Effector memory CD8-positive, alpha-beta T cell (primary cell): Measurements from ENCODE around the gene TPP1.
A peak's percentile ranks its signal among the peaks of the same experiment; 100 is the strongest.

Source experiments
- ATAC-seq: fragments of 150-1000 bp; cut with Tn5 transposase; replicated peaks from 2 replicates; pipeline ENCODE4 v1.10.0; 2021; ENCODE audit warnings: mild to moderate bottlenecking, moderate library complexity
- DNase-seq, 3 experiments: peaks; one replicate each; pipeline ENCODE4 v3.0.0; 2021
- H3K27ac Mint-ChIP-seq, 2 donors: one replicate each; pipeline ENCODE4 v1.8.0; 2022; ENCODE audit warnings: mild to moderate bottlenecking in 2 of 2, mixed read lengths in 2 of 2, moderate library complexity in 2 of 2
- H3K27me3 Mint-ChIP-seq, 2 donors: one replicate each; pipeline ENCODE4 v1.8.0; 2022; ENCODE audit warnings: mixed read lengths in 2 of 2
- H3K36me3 Mint-ChIP-seq: one replicate; pipeline ENCODE4 v1.8.0; 2022; ENCODE audit warnings: mild to moderate bottlenecking, moderate library complexity, mixed read lengths; ENCODE audit not compliant: insufficient read depth
- H3K4me1 Mint-ChIP-seq, 2 donors: one replicate each; pipeline ENCODE4 v1.8.0; 2022; ENCODE audit warnings: low read depth in 2 of 2, mixed read lengths in 2 of 2
- H3K4me3 Mint-ChIP-seq, 2 donors: one replicate each; pipeline ENCODE4 v1.8.0; 2022; ENCODE audit warnings: mild to moderate bottlenecking in 2 of 2, mixed read lengths in 2 of 2, moderate library complexity in 2 of 2
- H3K9me3 Mint-ChIP-seq, 2 donors: one replicate each; pipeline ENCODE4 v1.8.0; 2022; ENCODE audit warnings: mixed read lengths in 2 of 2

The TPP1 gene

GRCh38 chr11:6629892-6630631 lies 10.8 kb upstream of the TPP1 start:
- H3K4me3 Mint-ChIP-seq: no peak overlapping the region
- no peak for DNase-seq
- ATAC-seq: no peak
- H3K9me3 Mint-ChIP-seq: no peaks in the 10 kb centered on the region
- H3K4me1 Mint-ChIP-seq: peaks cover 9 to 10% of the 10 kb centered on the region in 2 donors
- H3K27ac Mint-ChIP-seq: no peak overlapping the region
- H3K36me3 Mint-ChIP-seq: no peaks in the 10 kb centered on the region
- no peaks in the 10 kb centered on the region for H3K27me3 Mint-ChIP-seq

GRCh38 chr11:6629573-6629891 lies 10.3 kb upstream of the TPP1 start:
- H3K27me3 Mint-ChIP-seq: no peaks in the 10 kb centered on the region
- DNase-seq (no peak), ATAC-seq (no peak)
- H3K4me3 Mint-ChIP-seq: no peak overlapping the region
- H3K36me3 Mint-ChIP-seq: no peaks in the 10 kb centered on the region
- H3K9me3 Mint-ChIP-seq: no peaks in the 10 kb centered on the region
- H3K4me1 Mint-ChIP-seq: peaks cover 9 to 10% of the 10 kb centered on the region in 2 donors
- H3K27ac Mint-ChIP-seq: peak overlapping the region in 1 of 2 donors; percentile 38

- Mint-ChIP-seq H3K4me1 (peaks cover 9 to 10% of the 10 kb centered on the region in 2 donors), H3K27ac (no peak overlapping the region), H3K4me3 (no peak overlapping the region), H3K27me3 (no peaks in the 10 kb centered on the region), H3K36me3 (peaks cover 5% of the 10 kb centered on the region), H3K9me3 (no peaks in the 10 kb centered on the region)
- ATAC-seq: no peak
- DNase-seq: no peak
Measured at GRCh38 chr11:6628526-6628925, 9.3 kb upstream of the TPP1 start.

- ATAC-seq (peak; percentile 87), DNase-seq (no peak)
- H3K9me3 Mint-ChIP-seq: no peaks in the 10 kb centered on the region
- H3K27ac Mint-ChIP-seq: peak overlapping the region; percentile 6 to 47
- H3K27me3 Mint-ChIP-seq: no peaks in the 10 kb centered on the region
- peaks cover 9 to 10% of the 10 kb centered on the region in 2 donors for H3K4me1 Mint-ChIP-seq
- peaks cover 5% of the 10 kb centered on the region for H3K36me3 Mint-ChIP-seq
- H3K4me3 Mint-ChIP-seq: peak overlapping the region; percentile 17 to 47
Measured at GRCh38 chr11:6627762-6628241, 8.6 kb upstream of the TPP1 start.

GRCh38 chr11:6626971-6627761 lies 7.9 kb upstream of the TPP1 start:
- Mint-ChIP-seq H3K4me1 (peaks cover 9 to 10% of the 10 kb centered on the region in 2 donors), H3K36me3 (peaks cover 5% of the 10 kb centered on the region), H3K4me3 (peak overlapping the region; percentile 39 to 47), H3K9me3 (no peaks in the 10 kb centered on the region), H3K27me3 (no peaks in the 10 kb centered on the region), H3K27ac (peak overlapping the region; percentile 6 to 47)
- ATAC-seq: no peak
- no peak for DNase-seq

GRCh38 chr11:6625832-6626420 lies 6.7 kb upstream of the TPP1 start:
- Mint-ChIP-seq H3K27ac (no peak overlapping the region), H3K4me1 (peaks cover 9 to 10% of the 10 kb centered on the region in 2 donors), H3K4me3 (peak overlapping the region in 1 of 2 donors; percentile 39), H3K36me3 (peaks cover 5% of the 10 kb centered on the region), H3K27me3 (no peaks in the 10 kb centered on the region), H3K9me3 (no peaks in the 10 kb centered on the region)
- ATAC-seq: no peak
- no peak for DNase-seq

- no peaks in the 10 kb centered on the region for H3K27me3 Mint-ChIP-seq
- H3K27ac Mint-ChIP-seq: no peak overlapping the region
- peaks cover 9 to 10% of the 10 kb centered on the region in 2 donors for H3K4me1 Mint-ChIP-seq
- peaks cover 5% of the 10 kb centered on the region for H3K36me3 Mint-ChIP-seq
- no peak overlapping the region for H3K4me3 Mint-ChIP-seq
- DNase-seq (no peak), ATAC-seq (no peak)
- no peaks in the 10 kb centered on the region for H3K9me3 Mint-ChIP-seq
Measured at GRCh38 chr11:6625156-6625831, 6.1 kb upstream of the TPP1 start.

GRCh38 chr11:6623391-6624363 lies 4.5 kb upstream of the TPP1 start:
- Mint-ChIP-seq H3K4me1 (peaks cover 9 to 10% of the 10 kb centered on the region in 2 donors), H3K27ac (no peak overlapping the region), H3K27me3 (no peaks in the 10 kb centered on the region), H3K9me3 (no peaks in the 10 kb centered on the region), H3K4me3 (no peak overlapping the region), H3K36me3 (peaks cover 5% of the 10 kb centered on the region)
- ATAC-seq: no peak
- no peak for DNase-seq

- ATAC-seq (no peak), DNase-seq (no peak)
- no peaks in the 10 kb centered on the region for H3K9me3 Mint-ChIP-seq
- H3K36me3 Mint-ChIP-seq: peaks cover 9% of the 10 kb centered on the region
- H3K4me1 Mint-ChIP-seq: peaks cover 11% of the 10 kb centered on the region in 2 donors
- H3K27me3 Mint-ChIP-seq: no peaks in the 10 kb centered on the region
- H3K4me3 Mint-ChIP-seq: no peak overlapping the region
- H3K27ac Mint-ChIP-seq: no peak overlapping the region
Measured at GRCh38 chr11:6622261-6623171, 3.3 kb upstream of the TPP1 start.

- Mint-ChIP-seq H3K4me3 (no peak overlapping the region), H3K9me3 (no peaks in the 10 kb centered on the region), H3K36me3 (peaks cover 9% of the 10 kb centered on the region), H3K4me1 (peaks cover 8 to 11% of the 10 kb centered on the region in 2 donors), H3K27ac (no peak overlapping the region), H3K27me3 (no peaks in the 10 kb centered on the region)
- ATAC-seq (no peak), DNase-seq (no peak)
Measured at GRCh38 chr11:6621711-6622211, 2.5 kb upstream of the TPP1 start.

- DNase-seq (no peak), ATAC-seq (no peak)
- H3K4me3 Mint-ChIP-seq: no peak overlapping the region
- no peaks in the 10 kb centered on the region for H3K9me3 Mint-ChIP-seq
- H3K27me3 Mint-ChIP-seq: no peaks in the 10 kb centered on the region
- H3K4me1 Mint-ChIP-seq: peaks cover 12 to 16% of the 10 kb centered on the region in 2 donors
- H3K36me3 Mint-ChIP-seq: peaks cover 15% of the 10 kb centered on the region
- H3K27ac Mint-ChIP-seq: no peak overlapping the region
Measured at GRCh38 chr11:6620636-6621035, 1.4 kb upstream of the TPP1 start.
